ENCODE measurements around the gene ZNF865.
A peak's percentile ranks its signal among the peaks of the same experiment; 100 is the strongest.

The ZNF865 gene

GRCh38 chr19:55603115-55603514 lies 2.3 kb upstream of the ZNF865 start:
- H3K4me1 ChIP-seq (ENCODE audit: low read length): peaks cover 18% of the 10 kb centered on the region
- no peak overlapping the region for H3K9ac ChIP-seq (ENCODE audit: low read length)
- no peaks in the 10 kb centered on the region for H3K9me2 ChIP-seq (replicated peaks; ENCODE audit: insufficient read depth, low read length)
- no peak overlapping the region for H3K27ac ChIP-seq (ENCODE audit: low read length)
- no peak overlapping the region for H3K4me2 ChIP-seq (ENCODE audit: low read depth, low read length)
- H3K27me3 ChIP-seq (replicated peaks; ENCODE audit: insufficient read depth, low read length): no peaks in the 10 kb centered on the region
- H4K20me1 ChIP-seq (ENCODE audit: insufficient read depth, low read length): no peaks in the 10 kb centered on the region
- H3K36me3 ChIP-seq (replicated peaks; ENCODE audit: insufficient read depth, low read length): no peaks in the 10 kb centered on the region
- H3K9me3 ChIP-seq (replicated peaks; ENCODE audit: insufficient read depth, low read length): no peaks in the 10 kb centered on the region
- no peak overlapping the region for H3K4me3 ChIP-seq (ENCODE audit: low read length)
- H2AFZ ChIP-seq (ENCODE audit: low read length): no peak overlapping the region
- no peak for DNase-seq
- no peak for TF ChIP-seq CTCF (IDR thresholded peaks at IDR 0.05; ENCODE audit: low read length)
- H3F3A ChIP-seq (ENCODE audit: insufficient read depth, low read length): peaks cover 37% of the 10 kb centered on the region
- peaks cover 23% of the 10 kb centered on the region for H3K79me2 ChIP-seq (ENCODE audit: low read length)

- peaks cover 27% of the 10 kb centered on the region for H3K79me2 ChIP-seq (ENCODE audit: low read length)
- TF ChIP-seq EZH2phosphoT487 (IDR thresholded peaks at IDR 0.05; ENCODE audit: low read length) (no peak), EZH2 (optimal IDR thresholded peaks at IDR 0.05; ENCODE audit: low read depth, low read length) (no peak), CTCF (IDR thresholded peaks at IDR 0.05; ENCODE audit: low read length) (no peak)
- H3K27ac ChIP-seq (ENCODE audit: low read length): no peak overlapping the region
- peaks cover 18% of the 10 kb centered on the region for H3K4me1 ChIP-seq (ENCODE audit: low read length)
- no peaks in the 10 kb centered on the region for H3K36me3 ChIP-seq (replicated peaks; ENCODE audit: insufficient read depth, low read length)
- no peaks in the 10 kb centered on the region for H3K9me3 ChIP-seq (replicated peaks; ENCODE audit: insufficient read depth, low read length)
- H2AFZ ChIP-seq (ENCODE audit: low read length): no peak overlapping the region
- H3K4me2 ChIP-seq (ENCODE audit: low read depth, low read length): no peak overlapping the region
- H3K9ac ChIP-seq (ENCODE audit: low read length): no peak overlapping the region
- no peaks in the 10 kb centered on the region for H3K9me2 ChIP-seq (replicated peaks; ENCODE audit: insufficient read depth, low read length)
- no peak overlapping the region for H3K4me3 ChIP-seq (ENCODE audit: low read length)
- no peak for DNase-seq
- peaks cover 37% of the 10 kb centered on the region for H3F3A ChIP-seq (ENCODE audit: insufficient read depth, low read length)
- H3K27me3 ChIP-seq (replicated peaks; ENCODE audit: insufficient read depth, low read length): no peaks in the 10 kb centered on the region
- H4K20me1 ChIP-seq (ENCODE audit: insufficient read depth, low read length): no peaks in the 10 kb centered on the region
These were observed 1.7 kb upstream of the ZNF865 start for GRCh38 chr19:55603581-55604292.

- H2AFZ ChIP-seq (ENCODE audit: low read length): 0 out of 2 replicates have a peak overlapping the region, but pooled peaks have one; percentile 34
- H3K9ac ChIP-seq (ENCODE audit: low read length): peak overlapping the region; percentile 50; the same call in 1 of the 2 replicates
- TF ChIP-seq EZH2phosphoT487 (IDR thresholded peaks at IDR 0.05; ENCODE audit: low read length): no peak
- no peak for TF ChIP-seq EZH2 (optimal IDR thresholded peaks at IDR 0.05; ENCODE audit: low read depth, low read length)
- TF ChIP-seq CTCF (IDR thresholded peaks at IDR 0.05; ENCODE audit: low read length): no peak
- H3K79me2 ChIP-seq (ENCODE audit: low read length): peaks cover 36% of the 10 kb centered on the region
- H3K4me2 ChIP-seq (ENCODE audit: low read depth, low read length): peak overlapping the region; percentile 86
- H3K4me3 ChIP-seq (ENCODE audit: low read length): peak overlapping the region; percentile 67
- no peaks in the 10 kb centered on the region for H3K27me3 ChIP-seq (replicated peaks; ENCODE audit: insufficient read depth, low read length)
- H3K27ac ChIP-seq (ENCODE audit: low read length): peak overlapping the region; percentile 68
- DNase-seq: peak; percentile 98
- peaks cover 29% of the 10 kb centered on the region for H3F3A ChIP-seq (ENCODE audit: insufficient read depth, low read length)
- no peaks in the 10 kb centered on the region for H3K36me3 ChIP-seq (replicated peaks; ENCODE audit: insufficient read depth, low read length)
- no peaks in the 10 kb centered on the region for H3K9me3 ChIP-seq (replicated peaks; ENCODE audit: insufficient read depth, low read length)
- peaks cover 18% of the 10 kb centered on the region for H3K4me1 ChIP-seq (ENCODE audit: low read length)
- H3K9me2 ChIP-seq (replicated peaks; ENCODE audit: insufficient read depth, low read length): no peaks in the 10 kb centered on the region
- H4K20me1 ChIP-seq (ENCODE audit: insufficient read depth, low read length): no peaks in the 10 kb centered on the region
These were observed 225 bp upstream of the ZNF865 start for GRCh38 chr19:55605207-55605636.
